ENCODE data around the gene AGAP1. TPM values are rescaled to one million over a fixed set of nuclear protein-coding genes. Genes with fewer than 3 reads are reported as not detected.

AGAP1 gene
- total RNA-seq, 1 donor from 2014 or later: 46.3 TPM

GRCh38 chr2:236107536-236107935, 613.7 kb downstream of the AGAP1 start:
- Mint-ChIP-seq H3K4me1 (ENCODE audit: unreplicated experiment) (peaks cover 16% of the 10 kb centered on the region), H3K9me3 (no peaks in the 10 kb centered on the region), H3K27ac (no peak overlapping the region), H3K36me3 (no peaks in the 10 kb centered on the region), H3K4me3 (no peak overlapping the region), H3K27me3 (no peaks in the 10 kb centered on the region)
- no peak for TF ChIP-seq CTCF (conservative IDR thresholded peaks at IDR 0.05)
- DNase-seq (ENCODE audit: extremely low spot score, unreplicated experiment): no peak

GRCh38 chr2:236107942-236108625, 614.2 kb downstream of the AGAP1 start:
- H3K27ac Mint-ChIP-seq: peak overlapping the region; percentile 27
- H3K36me3 Mint-ChIP-seq: no peaks in the 10 kb centered on the region
- DNase-seq (ENCODE audit: extremely low spot score, unreplicated experiment): no peak
- no peaks in the 10 kb centered on the region for H3K9me3 Mint-ChIP-seq
- H3K4me1 Mint-ChIP-seq (ENCODE audit: unreplicated experiment): peaks cover 16% of the 10 kb centered on the region
- TF ChIP-seq CTCF (conservative IDR thresholded peaks at IDR 0.05): no peak
- no peaks in the 10 kb centered on the region for H3K27me3 Mint-ChIP-seq
- H3K4me3 Mint-ChIP-seq: peak overlapping the region; percentile 37

- peaks cover 16% of the 10 kb centered on the region for H3K4me1 Mint-ChIP-seq (ENCODE audit: unreplicated experiment)
- H3K4me3 Mint-ChIP-seq: no peak overlapping the region
- TF ChIP-seq CTCF (conservative IDR thresholded peaks at IDR 0.05): no peak
- no peaks in the 10 kb centered on the region for H3K9me3 Mint-ChIP-seq
- H3K27me3 Mint-ChIP-seq: no peaks in the 10 kb centered on the region
- H3K27ac Mint-ChIP-seq: no peak overlapping the region
- H3K36me3 Mint-ChIP-seq: no peaks in the 10 kb centered on the region
- DNase-seq (ENCODE audit: extremely low spot score, unreplicated experiment): no peak
These were observed 615.2 kb downstream of the AGAP1 start for GRCh38 chr2:236109061-236109460.

- Mint-ChIP-seq H3K27me3 (no peaks in the 10 kb centered on the region), H3K27ac (no peak overlapping the region), H3K36me3 (no peaks in the 10 kb centered on the region), H3K4me3 (no peak overlapping the region), H3K9me3 (no peaks in the 10 kb centered on the region), H3K4me1 (ENCODE audit: unreplicated experiment) (peaks cover 16% of the 10 kb centered on the region)
- TF ChIP-seq CTCF (conservative IDR thresholded peaks at IDR 0.05): no peak
- DNase-seq (ENCODE audit: extremely low spot score, unreplicated experiment): no peak
These were observed 615.6 kb downstream of the AGAP1 start for GRCh38 chr2:236109473-236109872.

GRCh38 chr2:236112466-236112865, 618.6 kb downstream of the AGAP1 start:
- H3K27ac Mint-ChIP-seq: no peak overlapping the region
- peaks cover 3% of the 10 kb centered on the region for H3K27me3 Mint-ChIP-seq
- no peaks in the 10 kb centered on the region for H3K9me3 Mint-ChIP-seq
- DNase-seq (ENCODE audit: extremely low spot score, unreplicated experiment): no peak
- peaks cover 25% of the 10 kb centered on the region for H3K4me1 Mint-ChIP-seq (ENCODE audit: unreplicated experiment)
- no peak overlapping the region for H3K4me3 Mint-ChIP-seq
- TF ChIP-seq CTCF (conservative IDR thresholded peaks at IDR 0.05): no peak
- H3K36me3 Mint-ChIP-seq: no peaks in the 10 kb centered on the region

All from type B pancreatic cell (in vitro differentiated cells).